C1 segment of cervical spinal cord (tissue), 14 donors: ENCODE data around the gene TMEM107.

Experiments
- DNase-seq, 14 donors: peaks; one replicate each; lab custom pipeline; 2025; lab: John Stamatoyannopoulos, UW

TMEM107 gene

GRCh38 chr17:8162997-8163977 is 12.9 kb downstream of the TMEM107 start:
- DNase-seq = peak in 7 of 14 donors; percentile 38 to 74 (median 64)

GRCh38 chr17:8162233-8162996 is 13.8 kb downstream of the TMEM107 start, which contains the start of gene VAMP2:
VAMP2 (minus strand) TSS chr17:8162948; CDS start chr17:8162879, 69 bp downstream.
- DNase-seq = peak in 10 of 14 donors; percentile 28 to 88 (median 64)

GRCh38 chr17:8161289-8162232 is 14.6 kb downstream of the TMEM107 start:
- DNase-seq = no peak

- DNase-seq = no peak
Measured at GRCh38 chr17:8160741-8161221, 15.4 kb downstream of the TMEM107 start.

GRCh38 chr17:8160224-8160577 is 16.0 kb downstream of the TMEM107 start:
- no peak for DNase-seq

- no peak for DNase-seq
Measured at GRCh38 chr17:8159459-8160223, 16.5 kb downstream of the TMEM107 start.

GRCh38 chr17:8159032-8159400 is 17.2 kb downstream of the TMEM107 start:
- DNase-seq = no peak

GRCh38 chr17:8158267-8159031 is 17.7 kb downstream of the TMEM107 start:
- peak in 13 of 14 donors; percentile 29 to 86 (median 78) for DNase-seq

- peak; percentile 97 to 100 (median 99) for DNase-seq
Measured at GRCh38 chr17:8156246-8156992, 19.8 kb downstream of the TMEM107 start.

- no peak for DNase-seq
Measured at GRCh38 chr17:8155996-8156245, 20.3 kb downstream of the TMEM107 start.

- DNase-seq = peak in 2 of 14 donors; percentile 50 to 71
Measured at GRCh38 chr17:8155231-8155995, 20.8 kb downstream of the TMEM107 start.

- no peak for DNase-seq
Measured at GRCh38 chr17:8154608-8155155, 21.5 kb downstream of the TMEM107 start.

GRCh38 chr17:8153957-8154607 is 22.1 kb downstream of the TMEM107 start:
- peak; percentile 84 to 98 (median 96) for DNase-seq

GRCh38 chr17:8153525-8153956 is 22.6 kb downstream of the TMEM107 start:
- peak in 10 of 14 donors; percentile 23 to 79 (median 62) for DNase-seq

- DNase-seq = peak in 1 of 14 donors; percentile 70
Measured at GRCh38 chr17:8153031-8153451, 23.1 kb downstream of the TMEM107 start.

GRCh38 chr17:8152112-8152775 is 23.9 kb downstream of the TMEM107 start, which contains the start of gene PER1:
PER1 (minus strand) TSS chr17:8152404; CDS start chr17:8150706, 1,698 bp downstream.
- DNase-seq = peak; percentile 72 to 97 (median 92)
